Astrocyte (in vitro differentiated cells and primary cell): ENCODE data around the gene DOCK7. TPM values are rescaled to one million over a fixed set of nuclear protein-coding genes. Genes with fewer than 3 reads are reported as not detected.

ENCODE experiments used
- DNase-seq: peaks from one replicate; pipeline ENCODE4 v3.0.0-alpha.2; 2010; ENCODE audit warnings: low read depth
- FAIRE-seq: peaks from 2 replicates; lab custom pipeline; 2011; peaks lifted over from hg19 to GRCh38; lab: Jason Lieb, UNC
- H2AFZ ChIP-seq: 2 replicates; pipeline ENCODE4 v1.6.0; 2012; ENCODE audit warnings: low read depth, low read length, inconsistent platforms
- H3K27ac ChIP-seq: 2 replicates; pipeline ENCODE4 v1.5.1; 2011; ENCODE audit warnings: low read depth, low read length, inconsistent platforms
- H3K27me3 ChIP-seq: 2 replicates; pipeline ENCODE4 v1.6.0; 2011; ENCODE audit warnings: low read length, inconsistent platforms; ENCODE audit not compliant: insufficient read depth
- H3K36me3 ChIP-seq: 2 replicates; pipeline ENCODE4 v1.5.1; 2011; ENCODE audit warnings: low read length, inconsistent platforms; ENCODE audit not compliant: insufficient read depth
- H3K4me1 ChIP-seq: 2 replicates; pipeline ENCODE4 v1.5.1; 2011; ENCODE audit warnings: low read length, inconsistent platforms; ENCODE audit not compliant: insufficient read depth
- H3K4me2 ChIP-seq: 2 replicates; pipeline ENCODE4 v1.6.0; 2012; ENCODE audit warnings: low read length, inconsistent platforms
- H3K4me3 ChIP-seq: 2 replicates; pipeline ENCODE4 v1.5.1; 2011; ENCODE audit warnings: low read depth, mild to moderate bottlenecking, low read length, inconsistent platforms; ENCODE audit not compliant: insufficient read depth
- H3K79me2 ChIP-seq: 2 replicates; pipeline ENCODE4 v1.6.0; 2012; ENCODE audit warnings: mild to moderate bottlenecking, low read length, inconsistent platforms; ENCODE audit not compliant: insufficient read depth
- H3K9ac ChIP-seq: 2 replicates; pipeline ENCODE4 v1.6.0; 2012; ENCODE audit warnings: mild to moderate bottlenecking, low read length, inconsistent platforms
- H3K9me3 ChIP-seq: 2 replicates; pipeline ENCODE4 v1.5.1; 2012; ENCODE audit warnings: low read depth, mild to moderate bottlenecking, low read length, inconsistent platforms; ENCODE audit not compliant: insufficient read depth
- H4K20me1 ChIP-seq: 2 replicates; pipeline ENCODE4 v1.6.0; 2012; ENCODE audit warnings: low read length, inconsistent platforms; ENCODE audit not compliant: insufficient read depth
- H3K27ac Mint-ChIP-seq: one replicate; pipeline ENCODE4 v1.8.0; 2021; ENCODE audit warnings: mild to moderate bottlenecking, mixed read lengths; ENCODE audit not compliant: unreplicated experiment
- H3K27me3 Mint-ChIP-seq: one replicate; pipeline ENCODE4 v1.8.0; 2021; ENCODE audit warnings: low read depth, mixed read lengths; ENCODE audit not compliant: unreplicated experiment
- H3K36me3 Mint-ChIP-seq: one replicate; pipeline ENCODE4 v1.8.0; 2021; ENCODE audit warnings: low read depth, mixed read lengths; ENCODE audit not compliant: unreplicated experiment
- H3K4me1 Mint-ChIP-seq: one replicate; pipeline ENCODE4 v1.8.0; 2021; ENCODE audit warnings: low read depth, mixed read lengths; ENCODE audit not compliant: unreplicated experiment
- H3K4me3 Mint-ChIP-seq: one replicate; pipeline ENCODE4 v1.8.0; 2021; ENCODE audit warnings: mild to moderate bottlenecking, moderate library complexity, mixed read lengths; ENCODE audit not compliant: unreplicated experiment
- H3K9me3 Mint-ChIP-seq: one replicate; pipeline ENCODE4 v1.8.0; 2021; ENCODE audit warnings: mild to moderate bottlenecking, mixed read lengths; ENCODE audit not compliant: unreplicated experiment
- CTCF ChIP-seq: IDR thresholded peaks from 2 replicates; pipeline ENCODE4 v1.5.1; 2011; ENCODE audit warnings: low read depth, mild to moderate bottlenecking, inconsistent platforms, low read length, moderate library complexity; ENCODE audit not compliant: insufficient read depth
- EZH2 ChIP-seq: IDR thresholded peaks from 2 replicates; pipeline ENCODE4 v1.6.1; 2012; ENCODE audit warnings: mild to moderate bottlenecking, low read length, inconsistent platforms; ENCODE audit not compliant: insufficient read depth
- total RNA-seq: library from RNA; stranded (reverse); gene quantifications from 2 replicates; pipeline ENCODE4 v1.2.1, GENCODE V29; 2021

The DOCK7 gene
- total RNA-seq, 1 donor from 2014 or later, result 68.7 TPM

GRCh38 chr1:62688687-62689085, 500 bp upstream of the DOCK7 start:
- no peaks in the 10 kb centered on the region for H3K9me3 ChIP-seq
- peaks cover 37% of the 10 kb centered on the region for H3K4me1 ChIP-seq
- no peaks in the 10 kb centered on the region for H3K36me3 ChIP-seq
- Mint-ChIP-seq H3K36me3 (no peaks in the 10 kb centered on the region), H3K4me3 (peak overlapping the region; percentile 92), H3K27ac (peak overlapping the region; percentile 94), H3K4me1 (peaks cover 28% of the 10 kb centered on the region), H3K27me3 (no peaks in the 10 kb centered on the region), H3K9me3 (peaks cover 3% of the 10 kb centered on the region)
- peak overlapping the region; percentile 91 for H2AFZ ChIP-seq
- TF ChIP-seq EZH2, result no peak
- peak overlapping the region; percentile 96 for H3K4me3 ChIP-seq
- H3K4me2 ChIP-seq, result peak overlapping the region; percentile 98
- peaks cover 29% of the 10 kb centered on the region for H4K20me1 ChIP-seq
- peak; percentile 33 for DNase-seq
- FAIRE-seq, result no peak
- H3K27ac ChIP-seq, result peak overlapping the region; percentile 81
- peaks cover 48% of the 10 kb centered on the region for H3K79me2 ChIP-seq
- H3K27me3 ChIP-seq, result no peaks in the 10 kb centered on the region
- H3K9ac ChIP-seq, result peak overlapping the region; percentile 92

GRCh38 chr1:62687421-62687902, 724 bp downstream of the DOCK7 start:
- FAIRE-seq (no peak), DNase-seq (peak; percentile 22)
- H3K36me3 Mint-ChIP-seq, result no peaks in the 10 kb centered on the region
- no peaks in the 10 kb centered on the region for H3K27me3 ChIP-seq
- no peaks in the 10 kb centered on the region for H3K27me3 Mint-ChIP-seq
- no peaks in the 10 kb centered on the region for H3K9me3 ChIP-seq
- H3K4me1 Mint-ChIP-seq, result peaks cover 28% of the 10 kb centered on the region
- H3K36me3 ChIP-seq, result no peaks in the 10 kb centered on the region
- H3K9me3 Mint-ChIP-seq, result no peaks in the 10 kb centered on the region
- peak overlapping the region; percentile 49 for H2AFZ ChIP-seq
- peaks cover 41% of the 10 kb centered on the region for H4K20me1 ChIP-seq
- peak overlapping the region; percentile 98 for H3K4me2 ChIP-seq
- H3K27ac ChIP-seq, result peak overlapping the region; percentile 81
- H3K4me1 ChIP-seq, result peaks cover 41% of the 10 kb centered on the region
- peak overlapping the region; percentile 99 for H3K4me3 Mint-ChIP-seq
- peaks cover 60% of the 10 kb centered on the region for H3K79me2 ChIP-seq
- H3K9ac ChIP-seq, result peak overlapping the region; percentile 92
- H3K4me3 ChIP-seq, result peak overlapping the region; percentile 96
- H3K27ac Mint-ChIP-seq, result peak overlapping the region; percentile 93
- no peak for TF ChIP-seq CTCF
- no peak for TF ChIP-seq EZH2

- no peaks in the 10 kb centered on the region for H3K27me3 Mint-ChIP-seq
- Histone ChIP-seq H3K27me3 (no peaks in the 10 kb centered on the region), H3K79me2 (peaks cover 67% of the 10 kb centered on the region), H3K9ac (peak overlapping the region; percentile 92), H3K4me1 (peaks cover 41% of the 10 kb centered on the region), H3K9me3 (no peaks in the 10 kb centered on the region), H3K4me2 (peak overlapping the region; percentile 98), H2AFZ (no peak overlapping the region), H4K20me1 (peaks cover 47% of the 10 kb centered on the region), H3K36me3 (no peaks in the 10 kb centered on the region), H3K27ac (no peak overlapping the region), H3K4me3 (peak overlapping the region; percentile 96)
- DNase-seq (no peak), FAIRE-seq (no peak)
- no peaks in the 10 kb centered on the region for H3K36me3 Mint-ChIP-seq
- TF ChIP-seq CTCF (no peak), EZH2 (no peak)
- no peaks in the 10 kb centered on the region for H3K9me3 Mint-ChIP-seq
- peak overlapping the region; percentile 99 for H3K4me3 Mint-ChIP-seq
- H3K27ac Mint-ChIP-seq, result peak overlapping the region; percentile 93
- peaks cover 28% of the 10 kb centered on the region for H3K4me1 Mint-ChIP-seq
These were observed 1.4 kb downstream of the DOCK7 start for GRCh38 chr1:62686822-62687221.
